Dedifferentiated amniotic fluid mesenchymal stem cell (primary cell): ENCODE data around the gene NKX2-3.

ENCODE experiments used
- DNase-seq: peaks from one replicate; pipeline ENCODE4 v3.0.0-alpha.2; 2016; ENCODE audit errors: extremely low spot score

Gene NKX2-3

GRCh38 chr10:99526861-99527504 lies 5.8 kb upstream of the NKX2-3 start:
- no peak for DNase-seq

GRCh38 chr10:99527526-99528493 lies 4.9 kb upstream of the NKX2-3 start:
- DNase-seq, result no peak

- DNase-seq, result no peak
Observed at GRCh38 chr10:99528494-99529441, 4.0 kb upstream of the NKX2-3 start.

GRCh38 chr10:99529591-99530107 lies 3.1 kb upstream of the NKX2-3 start:
- no peak for DNase-seq

GRCh38 chr10:99530108-99531025 lies 2.4 kb upstream of the NKX2-3 start:
- DNase-seq, result no peak

GRCh38 chr10:99531026-99531695 lies 1.6 kb upstream of the NKX2-3 start:
- DNase-seq, result no peak

- DNase-seq, result no peak
Observed at GRCh38 chr10:99531696-99532593, 797 bp upstream of the NKX2-3 start.

GRCh38 chr10:99533496-99534449 lies 1.0 kb downstream of the NKX2-3 start:
- DNase-seq, result no peak

- no peak for DNase-seq
Observed at GRCh38 chr10:99534450-99534938, 1.8 kb downstream of the NKX2-3 start.

GRCh38 chr10:99534939-99535763 lies 2.4 kb downstream of the NKX2-3 start:
- DNase-seq, result no peak

- no peak for DNase-seq
Observed at GRCh38 chr10:99535764-99536337, 3.1 kb downstream of the NKX2-3 start.

- DNase-seq, result no peak
Observed at GRCh38 chr10:99536338-99537085, 3.8 kb downstream of the NKX2-3 start.

GRCh38 chr10:99537086-99537988 lies 4.6 kb downstream of the NKX2-3 start:
- DNase-seq, result no peak
